GM19455 (cell line): Measurements from ENCODE around the gene GABBR2.

ENCODE experiments used
- ATAC-seq: cut with Tn5 transposase; IDR thresholded peaks from one replicate; pipeline ENCODE4 v1.9.1; 2021; ENCODE audit not compliant: unreplicated experiment

Gene GABBR2

DNA sequence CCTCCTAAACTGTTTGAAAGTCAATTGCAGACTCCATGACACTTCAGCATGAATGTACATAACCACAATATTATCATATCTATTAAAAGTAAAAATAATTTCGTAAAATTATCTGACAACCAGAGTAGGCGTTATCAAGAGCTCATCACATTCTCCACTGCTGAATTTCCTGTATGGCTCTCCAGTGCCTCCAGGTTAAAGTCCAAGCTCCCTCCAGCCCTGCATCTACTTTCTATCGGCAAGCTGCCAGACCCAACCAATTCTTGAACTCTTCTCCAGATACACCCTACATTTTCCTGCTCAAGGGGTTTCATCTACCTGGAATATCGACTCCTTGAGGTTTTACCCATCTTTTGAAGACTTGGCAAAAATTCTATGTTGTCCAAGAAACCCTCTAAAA is 378.8 kb downstream of the GABBR2 start:
- ATAC-seq: no peak

DNA sequence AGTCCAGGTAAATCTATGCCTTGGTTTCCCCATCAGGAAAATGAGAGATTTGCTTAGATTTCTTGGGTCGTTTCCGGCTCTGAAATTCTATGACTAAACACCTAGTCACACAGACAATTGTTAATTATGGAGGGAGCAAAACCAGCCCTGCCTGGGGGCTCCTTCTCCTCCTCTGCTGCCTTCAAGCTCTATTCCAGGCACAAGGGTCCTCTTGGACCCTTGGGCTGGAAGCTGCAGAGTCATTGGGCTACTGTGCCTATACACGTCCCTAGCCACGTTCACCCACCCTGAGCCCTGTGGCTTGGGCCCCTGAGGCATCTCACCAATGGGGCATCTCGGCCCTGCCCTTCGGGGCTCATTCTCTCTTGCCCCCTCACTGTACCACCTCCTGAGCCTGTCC is 379.5 kb downstream of the GABBR2 start:
- no peak for ATAC-seq

DNA sequence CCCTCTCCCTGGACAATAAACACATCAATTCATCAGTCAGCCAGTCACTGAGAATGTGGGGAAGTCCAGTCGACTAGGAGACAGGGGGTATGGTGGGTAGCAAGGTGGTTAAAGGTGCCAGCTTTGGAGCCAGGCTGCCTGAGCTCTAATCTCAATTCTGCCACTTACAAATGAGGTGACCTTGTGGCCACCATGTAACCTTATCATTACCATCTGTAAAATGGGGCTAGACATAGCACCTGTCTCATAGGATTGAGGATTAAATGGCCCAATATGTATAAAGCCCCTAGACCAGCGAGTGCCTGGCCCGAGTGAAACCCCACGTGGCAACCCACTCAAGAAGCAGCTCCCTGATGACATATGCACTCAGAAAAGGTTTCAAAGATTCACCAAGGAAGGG is 380.0 kb downstream of the GABBR2 start:
- ATAC-seq: no peak

DNA sequence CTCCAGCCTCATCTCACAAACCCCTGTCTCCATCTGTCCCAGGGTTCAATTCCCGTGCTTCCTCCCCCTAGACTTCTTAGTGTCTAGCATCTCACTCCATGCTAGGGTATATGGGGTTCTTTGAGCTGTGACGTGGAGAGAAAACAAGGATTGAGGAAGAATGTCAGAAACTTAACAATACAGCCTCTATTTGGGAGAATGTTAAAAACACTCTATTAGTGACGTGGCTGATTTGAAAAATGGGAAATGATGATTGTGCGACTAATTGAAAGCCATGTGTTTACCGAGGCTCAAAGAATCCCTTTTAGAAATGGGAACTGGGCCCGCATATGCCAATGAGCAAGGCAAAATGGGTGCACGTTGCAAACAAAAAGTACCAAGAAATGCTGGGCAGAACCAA is 380.6 kb downstream of the GABBR2 start:
- no peak for ATAC-seq

DNA sequence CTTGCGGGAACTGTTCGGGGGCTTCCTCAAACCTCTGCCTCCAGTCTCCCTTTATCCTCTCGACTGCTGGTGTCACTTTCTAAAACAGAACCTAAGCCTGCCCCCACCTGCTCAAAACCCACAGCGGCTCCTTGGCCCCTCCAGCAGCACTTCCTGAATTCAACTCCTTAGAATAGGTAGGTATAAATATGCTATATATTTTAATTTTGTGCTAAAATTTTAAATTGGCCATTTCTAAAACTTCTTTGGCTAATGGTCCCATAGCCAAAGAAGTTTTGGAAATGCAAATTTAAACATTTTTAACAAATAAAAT is 381.5 kb downstream of the GABBR2 start:
- ATAC-seq: no peak

DNA sequence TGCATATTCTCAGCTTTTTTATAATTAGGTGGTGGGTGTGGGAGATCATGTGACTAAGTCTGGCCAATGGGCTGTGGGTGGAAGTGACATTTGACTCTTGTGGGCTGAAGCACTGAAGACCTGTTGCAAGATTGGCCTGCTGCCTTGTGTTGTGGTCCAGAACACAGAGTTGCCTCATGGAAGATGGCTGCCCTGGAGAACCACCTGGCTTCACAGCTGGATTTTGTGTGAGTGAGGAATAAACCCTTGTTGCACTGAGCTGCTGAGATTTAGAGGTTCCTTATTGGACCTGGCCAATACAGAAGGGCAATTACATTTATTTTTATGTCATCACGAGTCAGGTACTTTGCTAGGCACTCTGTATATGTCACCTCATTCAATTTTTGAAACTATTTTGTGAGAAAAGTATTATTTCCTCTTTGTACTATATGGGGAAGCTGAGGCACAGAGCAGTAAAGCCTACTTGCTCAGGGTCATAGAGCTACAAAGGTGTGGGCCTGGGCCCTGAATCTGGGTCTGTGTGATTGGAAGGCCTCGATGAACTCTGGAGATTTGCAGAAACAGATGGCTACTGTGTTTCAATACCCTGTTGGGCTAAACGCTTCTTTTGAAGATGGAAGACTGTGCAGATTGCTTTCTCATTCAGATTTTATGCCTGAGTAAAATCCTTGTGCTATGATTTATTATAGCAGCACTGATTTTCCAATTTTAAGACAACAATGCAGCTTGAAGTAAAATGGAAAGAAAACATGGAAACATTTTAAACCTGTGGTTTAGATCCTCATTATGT is 382.1 kb downstream of the GABBR2 start:
- ATAC-seq: no peak

DNA sequence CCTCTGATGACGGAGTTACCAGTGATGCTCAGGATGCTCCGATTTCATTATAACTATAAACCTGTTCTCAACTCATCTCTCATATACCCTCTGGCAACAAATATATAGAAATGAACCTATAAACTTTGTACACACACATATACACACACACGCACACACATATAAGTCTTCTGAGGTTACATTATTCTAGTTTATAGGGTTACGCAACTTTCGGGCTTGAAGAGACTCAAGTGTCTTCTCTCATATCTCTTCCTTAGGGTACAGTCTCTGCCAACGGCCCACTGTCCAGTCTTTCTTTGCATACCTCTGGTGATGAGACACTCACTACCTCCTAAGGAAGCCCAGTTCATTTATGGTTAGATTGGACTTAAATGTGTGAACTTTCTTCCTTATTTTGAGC is 383.9 kb downstream of the GABBR2 start:
- no peak for ATAC-seq

DNA sequence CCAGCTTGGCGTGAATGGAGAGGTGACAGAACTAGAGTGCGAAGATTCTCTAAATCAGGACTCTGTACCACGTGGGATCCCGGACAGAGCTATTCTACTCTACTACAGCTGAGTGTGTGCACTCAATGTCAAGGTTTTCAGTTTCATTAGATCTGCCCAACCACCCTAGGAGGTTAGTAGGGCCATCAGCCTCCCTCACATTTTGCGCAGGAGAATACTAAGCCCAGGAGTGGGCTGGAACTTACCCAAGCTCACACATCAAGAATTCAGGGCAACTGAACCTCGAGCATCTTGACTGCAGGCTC is 385.0 kb downstream of the GABBR2 start:
- no peak for ATAC-seq

DNA sequence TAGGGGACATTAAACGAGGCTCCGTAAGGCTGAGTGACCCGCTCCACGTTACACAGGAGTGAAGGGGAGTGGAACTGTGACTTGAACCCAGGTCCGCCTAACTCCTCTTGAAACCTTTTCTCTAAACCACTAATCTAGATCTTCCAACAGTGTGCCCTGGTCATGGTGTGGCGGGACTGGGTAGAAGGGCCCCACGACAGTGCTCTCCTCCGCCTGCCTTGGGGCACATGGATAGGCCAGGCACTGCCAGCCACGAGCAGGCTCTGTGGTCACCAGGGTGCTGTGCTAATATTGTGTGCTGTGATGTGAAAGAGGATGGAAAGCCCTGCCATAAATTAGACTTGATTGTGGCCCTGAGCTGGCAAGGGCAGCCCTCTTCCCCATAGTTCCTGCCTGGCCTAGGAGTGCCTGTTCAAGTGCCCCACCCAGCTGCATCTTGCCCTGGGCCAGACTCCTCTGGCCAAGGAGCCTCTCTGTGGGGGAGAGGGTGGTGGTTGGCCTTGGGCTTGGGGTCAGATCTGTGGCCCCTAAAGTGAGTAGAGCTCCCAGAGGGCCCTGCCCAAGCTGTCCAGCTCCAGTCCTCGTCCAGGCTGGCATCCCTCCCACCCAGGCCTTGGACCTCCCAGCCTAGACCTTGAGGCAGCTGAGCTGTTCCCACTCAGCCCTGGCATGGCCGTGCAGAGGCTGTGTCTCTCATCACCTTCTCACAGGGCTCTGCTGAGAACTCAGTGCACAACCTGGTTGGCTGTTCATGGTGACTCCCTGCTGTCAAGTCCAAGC is 385.5 kb downstream of the GABBR2 start:
- ATAC-seq: no peak

DNA sequence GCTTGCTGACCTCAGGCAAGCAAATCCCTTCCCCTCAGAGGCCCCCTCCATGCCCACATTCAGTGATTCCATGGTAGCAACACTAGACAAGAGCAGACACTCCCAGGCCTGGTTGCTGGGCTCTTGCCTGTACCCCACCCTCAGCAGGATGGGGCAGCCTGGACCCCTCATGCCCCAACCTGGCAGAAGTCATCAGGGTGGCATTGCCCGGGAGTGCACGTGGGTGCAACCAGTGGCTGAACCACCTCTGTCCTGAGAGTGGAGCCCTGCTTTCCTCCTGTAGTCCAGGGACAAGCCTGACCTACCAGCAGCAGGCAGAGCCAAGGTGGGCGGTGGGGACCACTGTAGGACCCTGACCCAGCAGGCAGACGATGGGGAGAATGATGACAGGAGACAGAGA is 387.5 kb downstream of the GABBR2 start:
- no peak for ATAC-seq

DNA sequence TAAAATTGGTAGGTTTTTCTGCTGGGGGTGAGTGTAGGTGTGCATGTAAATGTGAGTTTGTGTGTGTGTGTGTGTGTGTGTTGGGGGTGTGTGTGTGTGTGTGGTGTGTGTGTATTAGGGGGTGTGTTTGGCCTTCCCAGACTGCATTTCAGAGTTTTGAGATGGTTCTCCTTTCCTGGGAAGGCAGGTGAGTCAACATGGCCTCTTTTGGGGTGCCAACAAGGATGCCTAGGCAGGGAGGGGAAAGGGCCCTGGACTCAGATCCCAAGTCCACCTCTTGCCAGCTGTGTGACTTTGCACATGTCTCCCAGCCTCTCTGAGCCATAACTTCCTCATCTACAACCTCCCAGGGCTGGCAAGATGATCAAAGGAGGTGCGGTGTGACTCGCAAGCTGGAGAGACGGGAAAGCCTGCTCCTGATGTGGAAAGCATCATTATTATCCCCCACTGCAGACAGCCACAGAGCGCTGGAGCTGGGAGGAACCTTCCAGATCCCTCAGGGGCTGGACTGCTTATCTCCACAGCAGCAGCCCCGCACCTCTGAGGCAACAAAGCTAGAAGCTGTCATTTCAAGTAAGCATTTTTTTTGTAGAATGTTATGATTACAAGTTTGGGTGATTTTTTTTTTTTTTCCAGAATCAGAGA is 389.8 kb downstream of the GABBR2 start:
- no peak for ATAC-seq

DNA sequence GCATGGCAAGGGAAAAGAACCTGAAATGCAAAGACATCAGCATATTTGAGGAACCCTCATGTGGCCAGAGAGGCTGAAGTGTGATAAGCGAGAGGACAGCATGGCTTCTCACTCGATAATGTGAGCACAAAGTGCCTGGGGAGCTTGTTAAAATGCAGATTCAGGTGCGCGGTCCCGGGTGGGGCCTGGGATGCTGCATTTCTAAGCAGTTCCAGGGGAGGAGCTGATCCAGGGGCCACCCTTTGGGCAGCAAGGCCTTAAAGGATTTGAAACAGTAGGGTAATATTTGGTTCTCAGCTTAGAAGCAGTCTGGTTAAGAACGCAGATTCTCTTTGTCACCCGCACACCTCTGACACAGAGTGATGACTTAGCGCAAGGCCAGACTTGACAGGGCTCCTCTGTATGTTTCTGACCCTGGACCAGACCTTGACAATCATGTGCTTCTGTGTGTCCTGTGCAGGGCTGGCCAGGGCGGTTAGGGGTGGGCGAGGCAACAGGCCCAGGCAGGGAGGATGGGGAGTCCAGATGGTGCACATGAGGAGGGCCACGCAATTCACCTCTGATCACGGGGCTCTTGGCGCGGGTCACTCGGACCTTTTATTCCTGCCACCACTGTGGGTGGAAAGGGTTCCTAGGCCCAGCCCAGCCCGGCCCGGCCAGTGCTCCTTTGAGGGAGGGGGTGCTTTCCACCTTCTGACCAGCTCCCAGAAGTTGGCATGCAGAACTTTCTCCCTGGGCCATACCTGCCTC is 390.5 kb downstream of the GABBR2 start:
- no peak for ATAC-seq

DNA sequence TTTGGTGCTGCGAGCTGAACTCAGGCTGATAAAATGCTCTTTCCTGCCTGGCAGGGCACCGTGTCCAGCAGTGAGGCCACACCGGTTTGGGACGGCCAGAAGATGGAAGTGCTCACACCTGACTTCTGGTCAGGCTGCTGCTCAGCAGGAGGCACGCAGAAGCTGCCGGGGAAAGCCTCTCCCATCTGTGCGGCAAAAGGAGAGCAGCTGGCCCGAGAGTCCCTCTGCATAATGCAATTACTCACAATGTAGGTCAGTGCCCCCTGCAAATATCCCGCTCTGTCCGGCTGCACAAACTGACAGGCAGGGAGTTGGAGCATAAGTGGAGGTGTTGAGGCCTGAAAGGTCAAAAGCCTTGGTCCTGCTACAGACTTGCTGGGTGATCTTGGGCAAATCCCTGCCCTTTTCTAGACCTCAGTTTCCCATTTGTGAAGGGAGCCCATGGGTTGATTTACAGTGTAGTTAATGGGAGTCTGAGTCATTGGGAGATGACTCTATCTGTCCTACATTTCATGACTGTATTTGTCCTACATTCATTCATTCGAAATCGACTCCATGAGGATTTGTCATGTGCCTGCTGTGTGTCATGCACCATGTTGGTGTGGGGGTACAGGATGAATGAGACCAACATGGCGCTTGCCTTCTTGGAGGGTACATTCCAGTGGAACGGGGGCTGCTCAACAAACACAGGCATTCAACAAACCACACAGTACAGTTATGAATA is 391.4 kb downstream of the GABBR2 start:
- ATAC-seq: no peak

DNA sequence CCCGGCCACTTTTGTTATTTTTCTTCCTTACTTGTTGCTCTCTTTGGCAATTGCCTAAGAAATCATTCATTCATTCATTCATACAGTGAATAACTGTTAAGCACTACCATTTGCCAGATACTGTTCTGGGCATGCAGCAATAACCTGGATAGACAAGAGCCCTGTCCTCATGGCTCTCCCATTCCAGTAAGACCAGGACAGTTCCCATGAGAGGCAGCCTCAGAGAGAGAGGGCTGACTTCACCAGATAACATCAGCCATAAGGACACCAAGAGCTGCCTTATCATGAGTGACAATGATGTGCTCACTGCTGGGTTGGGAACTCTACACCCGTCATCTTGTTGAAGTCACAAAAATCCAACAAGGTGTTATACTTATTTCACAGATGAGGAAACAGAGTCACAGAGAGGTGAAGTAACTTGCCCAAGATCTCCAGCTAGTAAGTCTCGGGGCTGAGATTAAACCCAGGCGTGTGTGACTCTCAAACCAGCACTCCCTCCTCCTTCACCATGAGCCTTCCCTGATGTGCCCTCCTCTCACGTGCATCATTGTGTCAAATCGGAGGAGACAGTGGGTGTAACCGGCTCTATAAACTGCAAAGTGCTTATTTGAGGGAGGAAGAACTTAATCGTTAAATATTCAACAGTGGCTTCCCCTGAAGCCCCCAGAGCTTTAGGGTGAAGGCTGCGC is 392.1 kb downstream of the GABBR2 start:
- no peak for ATAC-seq

DNA sequence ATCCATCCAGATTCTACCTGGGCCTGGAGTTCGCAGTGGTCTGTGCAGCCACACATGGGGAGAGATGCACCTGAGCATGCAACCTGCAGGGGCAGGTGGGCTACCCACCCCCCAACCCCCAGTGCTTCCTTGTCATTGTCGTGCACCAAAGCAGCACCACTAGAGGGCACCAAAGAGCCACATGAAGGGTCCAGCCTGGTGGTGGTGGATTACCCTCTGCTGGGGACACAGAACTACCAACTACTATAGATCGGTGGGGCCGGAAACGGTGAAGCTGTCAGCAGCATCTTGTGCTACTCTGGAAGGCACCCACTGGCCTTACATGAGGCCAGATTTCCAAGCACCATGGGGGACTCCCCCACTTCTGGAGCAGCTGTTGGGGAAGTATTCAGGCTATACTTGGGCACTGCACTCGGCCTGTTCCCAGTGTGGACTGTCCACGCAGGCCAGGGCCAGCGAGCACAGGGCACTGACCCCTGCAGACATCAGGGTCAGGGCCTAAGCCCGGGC is 393.1 kb downstream of the GABBR2 start:
- no peak for ATAC-seq

DNA sequence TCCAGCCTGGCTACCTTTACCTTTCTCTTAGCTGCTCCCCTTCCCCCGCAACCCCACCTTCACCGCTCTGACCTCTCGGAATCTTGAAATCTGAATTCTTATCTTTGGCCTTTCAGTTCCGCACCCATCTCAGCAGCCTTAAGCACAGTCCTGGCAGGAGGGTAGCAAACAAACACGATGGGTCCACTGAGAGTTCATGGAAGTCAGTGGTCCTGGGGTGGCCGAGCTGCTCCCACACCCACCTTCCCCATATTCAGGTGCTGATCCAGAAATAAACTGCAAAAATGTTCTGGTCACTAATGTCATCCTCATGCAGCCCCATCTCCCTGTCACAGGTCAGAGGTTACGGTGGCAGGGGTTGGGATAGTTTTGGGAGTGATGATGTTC is 393.7 kb downstream of the GABBR2 start:
- ATAC-seq: no peak

DNA sequence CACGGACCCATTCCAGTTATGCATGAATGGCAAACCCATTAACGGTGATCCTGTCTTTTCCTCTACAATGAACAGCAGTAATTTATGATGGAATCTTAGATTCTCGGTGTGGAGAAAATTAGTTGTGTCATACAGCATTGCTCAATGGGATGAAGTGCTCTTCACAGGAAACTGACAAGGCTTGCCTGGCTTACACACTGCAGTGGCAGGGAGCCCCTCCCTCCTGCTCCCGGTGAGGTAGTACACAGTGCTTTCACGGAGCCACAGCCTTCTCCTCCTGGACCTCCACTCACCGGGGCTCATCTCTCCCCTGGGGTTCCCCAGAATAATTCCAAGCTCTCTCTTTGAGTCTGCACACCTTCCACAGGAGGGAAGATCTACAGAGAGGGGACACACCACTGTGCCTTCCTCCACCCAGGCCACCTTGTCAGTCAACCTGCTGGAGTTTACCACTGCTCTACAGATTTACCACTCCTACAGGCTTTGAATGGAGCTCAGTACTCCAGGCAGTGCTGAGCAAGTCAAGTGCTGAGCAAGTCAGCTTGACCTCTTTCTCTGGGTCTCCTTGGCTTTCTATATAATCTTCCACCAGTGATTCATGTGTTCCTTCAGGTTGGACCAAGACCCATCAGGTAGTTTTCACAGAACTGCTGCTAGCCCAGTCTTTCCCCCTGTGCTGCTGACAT is 394.2 kb downstream of the GABBR2 start:
- ATAC-seq: no peak

DNA sequence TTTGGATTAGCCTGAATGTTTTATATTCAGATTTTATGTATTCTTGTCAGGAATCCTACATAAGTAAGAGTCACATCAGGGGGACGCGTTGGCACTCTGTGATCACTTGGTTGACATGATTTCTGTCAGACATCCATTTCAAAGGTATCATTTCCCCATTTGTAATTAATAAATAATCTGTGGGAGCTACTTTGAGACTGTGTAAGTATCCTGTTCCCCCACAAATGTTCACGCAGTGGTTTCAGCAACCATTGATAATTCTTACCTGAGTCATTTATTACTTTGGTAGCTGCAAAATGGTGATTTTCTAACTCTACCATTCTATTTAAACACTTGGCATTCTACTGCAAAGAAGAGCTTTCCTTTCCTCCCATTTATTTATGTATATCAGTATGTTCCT is 396.4 kb downstream of the GABBR2 start:
- no peak for ATAC-seq

DNA sequence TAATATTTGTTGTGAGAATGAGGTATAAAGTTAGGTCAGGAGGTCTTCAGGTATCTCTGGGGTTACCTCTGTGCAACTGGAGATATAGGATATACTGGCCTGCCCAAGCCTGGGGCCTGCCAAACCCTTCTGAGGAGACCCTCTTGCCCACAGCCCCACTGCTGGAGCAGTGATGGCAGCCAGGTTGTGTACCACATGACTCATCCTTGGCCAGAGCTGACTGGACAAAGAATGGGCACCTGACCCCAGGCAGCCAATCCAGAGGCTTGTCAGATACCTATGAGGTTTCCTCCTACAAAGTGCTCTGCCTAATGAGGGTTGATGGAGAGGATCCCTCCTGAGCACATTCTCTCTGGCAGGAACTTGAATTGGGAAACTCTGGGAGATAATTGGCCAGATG is 397.2 kb downstream of the GABBR2 start:
- no peak for ATAC-seq
